Measurements from ENCODE around the gene OR4Q2. TPM values are rescaled to one million over a fixed set of nuclear protein-coding genes. Genes with fewer than 3 reads are reported as not detected.

OR4Q2 gene
- total and polyA plus RNA-seq, 2 donors (not counting 3 experiments of a cell fraction or from before 2014, with no cell fraction given): not detected

- Histone ChIP-seq H3K9me3 (replicated peaks; ENCODE audit: control insufficient read depth, insufficient read depth, low read length) (peaks cover 2% of the 10 kb centered on the region), H3K79me2 (ENCODE audit: control insufficient read depth, insufficient read depth, low read length) (no peaks in the 10 kb centered on the region), H3K9ac (replicated peaks; ENCODE audit: extremely low read depth, insufficient read depth, low read length) (no peak overlapping the region), H3K36me3 (ENCODE audit: control insufficient read depth in 2 of 2, extremely low read depth in 1 of 2, insufficient read depth in 2 of 2, low read length in 2 of 2) (no peaks in the 10 kb centered on the region), H2AFZ (ENCODE audit: low read depth, low read length) (no peak overlapping the region), H3K27ac (ENCODE audit: insufficient read depth, low read depth, low read length) (no peak overlapping the region), H4K20me1 (replicated peaks; ENCODE audit: control insufficient read depth, extremely low read depth, insufficient read depth, low read length) (no peaks in the 10 kb centered on the region), H3K9me1 (replicated peaks; ENCODE audit: control insufficient read depth, extremely low read depth, insufficient read depth, low read length) (no peaks in the 10 kb centered on the region), H3K4me1 (ENCODE audit: control insufficient read depth, extremely low read depth, insufficient read depth, low read length) (no peaks in the 10 kb centered on the region), H3K4me3 (replicated peaks in 1 of 3; ENCODE audit: insufficient read depth in 1 of 3, low read depth in 1 of 3, low read length in 3 of 3) (no peak overlapping the region), H3K27me3 (ENCODE audit: control insufficient read depth in 2 of 2, insufficient read depth in 2 of 2, low read length in 2 of 2) (no peaks in the 10 kb centered on the region), H3K4me2 (ENCODE audit: insufficient read depth, low read length) (no peak overlapping the region)
- CTCF ChIA-PET: no interaction called here
- POLR2A ChIA-PET: no interaction called here
- DNase-seq (ENCODE audit: low read depth, low spot score) (no peak), FAIRE-seq (no peak)
- intact Hi-C loops (cut with micrococcal nuclease): no loop called here
- TF ChIP-seq MAX (IDR thresholded peaks at IDR 0.05; ENCODE audit: insufficient read depth, insufficient read length) (no peak), MYC (IDR thresholded peaks at IDR 0.05; ENCODE audit: low read depth, low read length) (no peak), GATA2 (IDR thresholded peaks at IDR 0.05; ENCODE audit: insufficient read depth, insufficient read length, low read depth, low read length) (no peak), EZH2 (IDR thresholded peaks at IDR 0.05; ENCODE audit: borderline replicate concordance, low read depth, low read length, severe bottlenecking) (no peak), CTCF (IDR thresholded peaks at IDR 0.05; ENCODE audit: extremely low read depth in 1 of 2, insufficient read depth in 1 of 2, low read depth in 1 of 2, low read length in 2 of 2) (no peak), POLR2A (IDR thresholded peaks at IDR 0.05; ENCODE audit: low read depth, low read length) (no peak)
- BruUV-seq (replicated peaks): no TSS peak
- dilution Hi-C loops (cut with MboI; ENCODE audit: extremely low pct_ligation_motif_present, low sequenced_read_pairs): no loop called here
Measured at GRCh38 chr14:20048202-20048601, 46.2 kb downstream of the OR4Q2 start.

Other genes starting within 250 kb of the OR4Q2 start
- gene OR4M1, start 228.7 kb upstream of the OR4Q2 start, total RNA-seq: not detected in 2 replicates
- not detected in 2 replicates for gene OR4M1, start 228.7 kb upstream of the OR4Q2 start, polyA plus RNA-seq
- gene OR4N2, start 198.4 kb upstream of the OR4Q2 start, total RNA-seq: not detected in 2 replicates
- gene OR4N2, start 198.4 kb upstream of the OR4Q2 start, polyA plus RNA-seq: not detected in 2 replicates
- not detected in 2 replicates for gene OR4K2, start 127.0 kb upstream of the OR4Q2 start, total RNA-seq
- gene OR4K2, start 127.0 kb upstream of the OR4Q2 start, polyA plus RNA-seq: not detected in 2 replicates
- gene OR4K5, start 81.6 kb upstream of the OR4Q2 start, total RNA-seq: not detected in 2 replicates
- gene OR4K5, start 81.6 kb upstream of the OR4Q2 start, polyA plus RNA-seq: not detected in 2 replicates
- gene OR4K1, start 71.2 kb upstream of the OR4Q2 start, total RNA-seq: not detected in 2 replicates
- not detected in 2 replicates for gene OR4K1, start 71.2 kb upstream of the OR4Q2 start, polyA plus RNA-seq
- gene OR4K15, start 26.6 kb upstream of the OR4Q2 start, total RNA-seq: not detected in 2 replicates
- gene OR4K15, start 26.6 kb upstream of the OR4Q2 start, polyA plus RNA-seq: not detected in 2 replicates
- not detected in 2 replicates for gene OR4K14, start 17.1 kb downstream of the OR4Q2 start, total RNA-seq
- not detected in 2 replicates for gene OR4K14, start 17.1 kb downstream of the OR4Q2 start, polyA plus RNA-seq
- not detected in 2 replicates for gene OR4K13, start 33.9 kb downstream of the OR4Q2 start, total RNA-seq
- not detected in 2 replicates for gene OR4K13, start 33.9 kb downstream of the OR4Q2 start, polyA plus RNA-seq
- not detected in 2 replicates for gene OR4L1, start 57.9 kb downstream of the OR4Q2 start, total RNA-seq
- gene OR4L1, start 57.9 kb downstream of the OR4Q2 start, polyA plus RNA-seq: not detected in 2 replicates
- not detected in 2 replicates for gene OR4K17, start 108.6 kb downstream of the OR4Q2 start, total RNA-seq
- gene OR4K17, start 108.6 kb downstream of the OR4Q2 start, polyA plus RNA-seq: not detected in 2 replicates
- not detected in 2 replicates for gene OR4N5, start 136.7 kb downstream of the OR4Q2 start, total RNA-seq
- gene OR4N5, start 136.7 kb downstream of the OR4Q2 start, polyA plus RNA-seq: not detected in 2 replicates
- not detected in 2 replicates for gene OR11G2, start 188.7 kb downstream of the OR4Q2 start, total RNA-seq
- not detected in 2 replicates for gene OR11G2, start 188.7 kb downstream of the OR4Q2 start, polyA plus RNA-seq
- gene OR11H6, start 221.5 kb downstream of the OR4Q2 start, total RNA-seq: not detected in 2 replicates
- not detected in 2 replicates for gene OR11H6, start 221.5 kb downstream of the OR4Q2 start, polyA plus RNA-seq
- not detected in 2 replicates for gene OR11H7, start 226.8 kb downstream of the OR4Q2 start, total RNA-seq
- gene OR11H7, start 226.8 kb downstream of the OR4Q2 start, polyA plus RNA-seq: not detected in 2 replicates
- gene OR11H4, start 237.1 kb downstream of the OR4Q2 start, total RNA-seq: not detected in 2 replicates
- not detected in 2 replicates for gene OR11H4, start 237.1 kb downstream of the OR4Q2 start, polyA plus RNA-seq